Panc1 (cell line): ENCODE measurements around the gene CCDC192.

Source experiments
- CTCF ChIP-seq: fragments of 450-650 bp; IDR thresholded peaks from 2 replicates; pipeline ENCODE4 v1.5.1; 2017; ENCODE audit warnings: mild to moderate bottlenecking
- REST ChIP-seq, 2 experiments: IDR thresholded peaks; 2 replicates each; pipeline ENCODE4 v1.6.1; 2011 to 2012; ENCODE audit warnings: low read depth in 2 of 2, control low read depth in 1 of 2, low read length in 1 of 2, mild to moderate bottlenecking in 1 of 2, moderate library complexity in 1 of 2; ENCODE audit not compliant: insufficient read depth in 1 of 2

GRCh38 chr5:127725673-127726072 lies 22.5 kb downstream of the CCDC192 start:
- no peak for TF ChIP-seq REST (IDR thresholded peaks at IDR 0.05; ENCODE audit: insufficient read depth in 1 of 2, low read depth in 2 of 2, low read length in 1 of 2)
- TF ChIP-seq CTCF, result no peak
